IMR-90 (cell line): ENCODE measurements around the gene FBXO28. TPM values are rescaled to one million over a fixed set of nuclear protein-coding genes. Genes with fewer than 3 reads are reported as not detected.

Experiments used
- ATAC-seq: fragments of 200-7000 bp; cut with Tn5 transposase; 2 replicates; pipeline ENCODE4 v1.9.1; 2020; ENCODE audit warnings: low read depth, mild to moderate bottlenecking, moderate library complexity
- BruUV-seq: library from RNA; stranded (reverse); fragments of 400-500 nt; replicated peaks from 2 replicates; lab custom pipeline; 2021; lab: Mats Ljungman, UMichigan
- CTCF ChIA-PET: fragments of 300-600 bp; formaldehyde crosslinking; extraction: SDS; loops from one replicate; lab custom pipeline; 2021; ENCODE audit warnings: antibody characterized with exemption; lab: Yijun Ruan, JAX
- POLR2A ChIA-PET: fragments of 300-600 bp; sonication (Branson Sonifier 250); formaldehyde crosslinking; loops from one replicate; lab custom pipeline; 2022; ENCODE audit warnings: antibody characterized with exemption; ENCODE audit not compliant: unreplicated experiment; lab: Charles Lee
- DNase-seq: peaks from one replicate; pipeline ENCODE4 v3.0.0; 2013
- H2AFZ ChIP-seq: replicated peaks from 2 replicates; pipeline ENCODE3; 2013; ENCODE audit warnings: low read length, mild to moderate bottlenecking; ENCODE audit not compliant: poor library complexity
- H2AK5ac ChIP-seq: 2 replicates; pipeline ENCODE4 v1.6.1; 2013; ENCODE audit warnings: low read depth, low read length, inconsistent platforms
- H2AK9ac ChIP-seq: replicated peaks from 2 replicates; pipeline ENCODE3; 2013; ENCODE audit warnings: mild to moderate bottlenecking, low read depth, low read length, moderate library complexity; ENCODE audit not compliant: poor library complexity
- H2BK120ac ChIP-seq: 2 replicates; pipeline ENCODE4 v1.6.1; 2013; ENCODE audit warnings: low read depth, low read length, inconsistent platforms
- H2BK15ac ChIP-seq: 3 replicates; pipeline ENCODE4 v1.6.1; 2013; ENCODE audit warnings: low read depth, low read length, inconsistent platforms
- H2BK20ac ChIP-seq: 2 replicates; pipeline ENCODE4 v1.6.1; 2013; ENCODE audit warnings: low read depth, mild to moderate bottlenecking, inconsistent platforms, low read length, moderate library complexity
- H2BK5ac ChIP-seq: 2 replicates; pipeline ENCODE4 v1.6.1; 2013; ENCODE audit warnings: mild to moderate bottlenecking, low read depth, low read length, inconsistent platforms; ENCODE audit not compliant: poor library complexity, severe bottlenecking
- H3K14ac ChIP-seq: replicated peaks from 2 replicates; pipeline ENCODE4 v1.6.1; 2013; ENCODE audit warnings: low read depth, low read length, inconsistent platforms
- H3K18ac ChIP-seq: 2 replicates; pipeline ENCODE4 v1.6.1; 2013; ENCODE audit warnings: low read depth, low read length, control low read depth
- H3K23ac ChIP-seq: 2 replicates; pipeline ENCODE4 v1.6.1; 2013; ENCODE audit warnings: low read depth, low read length, inconsistent platforms
- H3K27ac ChIP-seq: 2 replicates; pipeline ENCODE4 v1.5.1; 2013; ENCODE audit warnings: mild to moderate bottlenecking, control low read depth, low read length; ENCODE audit not compliant: insufficient read depth
- H3K27me3 ChIP-seq: 2 replicates; pipeline ENCODE4 v1.6.1; 2013; ENCODE audit warnings: low read length; ENCODE audit not compliant: control insufficient read depth, insufficient read depth
- H3K36me3 ChIP-seq: 2 replicates; pipeline ENCODE4 v1.6.1; 2013; ENCODE audit warnings: low read length, mixed read lengths; ENCODE audit not compliant: control insufficient read depth, insufficient read depth
- H3K4ac ChIP-seq: 2 replicates; pipeline ENCODE4 v1.6.1; 2013; ENCODE audit warnings: low read depth, low read length, inconsistent platforms
- H3K4me1 ChIP-seq: 2 replicates; pipeline ENCODE4 v1.6.1; 2013; ENCODE audit warnings: low read length, mixed read lengths; ENCODE audit not compliant: control insufficient read depth, insufficient read depth
- H3K4me2 ChIP-seq: 2 replicates; pipeline ENCODE4 v1.6.1; 2013; ENCODE audit warnings: low read depth, mild to moderate bottlenecking, control low read depth, low read length, moderate library complexity
- H3K4me3 ChIP-seq: 2 replicates; pipeline ENCODE4 v1.5.1; 2013; ENCODE audit warnings: low read depth, mild to moderate bottlenecking, control low read depth, low read length, moderate library complexity; ENCODE audit not compliant: insufficient read depth
- H3K56ac ChIP-seq: 2 replicates; pipeline ENCODE4 v1.6.1; 2013; ENCODE audit warnings: low read length, inconsistent platforms; ENCODE audit not compliant: insufficient read depth; ENCODE audit errors: extremely low read depth
- H3K79me1 ChIP-seq, 2 experiments: 2 replicates each; pipeline ENCODE4 v1.6.1; 2013; ENCODE audit warnings: low read length in 2 of 2, inconsistent platforms in 1 of 2, low read depth in 1 of 2
- H3K9ac ChIP-seq: 2 replicates; pipeline ENCODE4 v1.6.1; 2013; ENCODE audit warnings: low read depth, low read length, control low read depth
- H3K9me1 ChIP-seq: 2 replicates; pipeline ENCODE4 v1.6.1; 2013; ENCODE audit warnings: low read length, inconsistent platforms; ENCODE audit not compliant: insufficient read depth
- H3K9me3 ChIP-seq: 2 replicates; pipeline ENCODE4 v1.6.1; 2013; ENCODE audit warnings: low read length; ENCODE audit not compliant: control insufficient read depth, insufficient read depth
- H4K20me1 ChIP-seq: 2 replicates; pipeline ENCODE4 v1.6.1; 2013; ENCODE audit warnings: low read length, inconsistent platforms; ENCODE audit not compliant: insufficient read depth
- H4K5ac ChIP-seq: 2 replicates; pipeline ENCODE4 v1.6.1; 2013; ENCODE audit warnings: mild to moderate bottlenecking, low read depth, low read length, control low read depth
- H4K8ac ChIP-seq, 2 experiments: 2 replicates each; pipeline ENCODE4 v1.6.1; 2013; ENCODE audit warnings: low read depth in 2 of 2, low read length in 2 of 2, control low read depth in 1 of 2, inconsistent platforms in 1 of 2
- H4K91ac ChIP-seq: 2 replicates; pipeline ENCODE4 v1.6.1; 2013; ENCODE audit warnings: low read depth, low read length, inconsistent platforms; ENCODE audit not compliant: insufficient read depth
- CHD1 ChIP-seq: IDR thresholded peaks from 2 replicates; pipeline ENCODE4 v1.6.1; 2012; ENCODE audit warnings: low read depth, low read length, improper control_type of control experiment
- CTCF ChIP-seq: conservative IDR thresholded peaks from 2 replicates; pipeline ENCODE4 v1.5.1; 2012; ENCODE audit warnings: mild to moderate bottlenecking, low read depth, low read length, improper control_type of control experiment
- FOS ChIP-seq: fragments of 150-350 bp; IDR thresholded peaks from 2 replicates; pipeline ENCODE4 v1.6.1; 2016; ENCODE audit warnings: low read depth, low read length
- MAFK ChIP-seq: IDR thresholded peaks from 2 replicates; pipeline ENCODE4 v1.6.1; 2012; ENCODE audit warnings: low read depth, low read length, improper control_type of control experiment
- MAZ ChIP-seq: IDR thresholded peaks from 2 replicates; pipeline ENCODE4 v1.6.1; 2012; ENCODE audit warnings: low read depth, mild to moderate bottlenecking, low read length, improper control_type of control experiment, moderate library complexity, borderline replicate concordance
- NFE2L2 ChIP-seq: fragments of 150-350 bp; IDR thresholded peaks from 2 replicates; pipeline ENCODE4 v1.6.1; 2016; ENCODE audit warnings: low read depth, mild to moderate bottlenecking, low read length
- POLR2A ChIP-seq: IDR thresholded peaks from 2 replicates; pipeline ENCODE4 v1.6.1; 2012; ENCODE audit warnings: mild to moderate bottlenecking, low read depth, low read length
- RAD21 ChIP-seq: IDR thresholded peaks from 2 replicates; pipeline ENCODE4 v1.6.1; 2012; ENCODE audit warnings: low read length, improper control_type of control experiment
- RCOR1 ChIP-seq: IDR thresholded peaks from 2 replicates; pipeline ENCODE4 v1.6.1; 2012; ENCODE audit warnings: mild to moderate bottlenecking, low read length, improper control_type of control experiment; ENCODE audit not compliant: insufficient replicate concordance
- RFX5 ChIP-seq: IDR thresholded peaks from 2 replicates; pipeline ENCODE4 v1.8.0; 2012; ENCODE audit warnings: low read depth, mild to moderate bottlenecking, low read length, moderate library complexity
- WGBS, 2 experiments: methylation state at CpG; one replicate each; pipeline versions ENCODE4 v1.1.5 to v1.1.7; 2013; ENCODE audit warnings: missing lambda C conversion rate in 2 of 2; ENCODE audit not compliant: insufficient read length in 1 of 2; ENCODE audit errors: extremely low coverage in 2 of 2; 5-methylcytosine and 5-hydroxymethylcytosine counted together
- dilution Hi-C: fragments of 300-500 bp; cut with HindIII; formaldehyde crosslinking; loops from one replicate; pipeline ENCODE4 v1.14.3; 2018; ENCODE audit warnings: low sequenced_read_pairs; ENCODE audit not compliant: unreplicated experiment
- in situ Hi-C: fragments of 300-500 bp; cut with MboI; formaldehyde crosslinking; loops from 3 replicates; pipeline ENCODE4 v1.14.3; 2019; ENCODE audit warnings: low sequenced_read_pairs, inconsistent platforms, mixed read lengths
- intact Hi-C: fragments of 100-400 bp; cut with micrococcal nuclease; formaldehyde crosslinking; loops from 2 replicates; pipeline ENCODE4 v1.10.0; 2022
- polyA plus RNA-seq, 3 experiments: library from polyadenylated mRNA; depleted of rRNA; stranded (reverse); fragments of >200 nt; gene quantifications; 2 replicates each; pipeline ENCODE4 v1.2.3, GENCODE V29; 2012; ENCODE audit warnings: low replicate concordance in 1 of 3
- total RNA-seq: library from RNA; depleted of rRNA; stranded (reverse); fragments of >200 nt; gene quantifications from 2 replicates; pipeline ENCODE4 v1.2.3, GENCODE V29; 2012
- TF ChIP-seq, protein P1 (sequence below): fragments of 150-350 bp; IDR thresholded peaks from 2 replicates; pipeline ENCODE4 v1.6.1; 2017; ENCODE audit warnings: mild to moderate bottlenecking, antibody characterized with exemption, low read length, low read depth

FBXO28 gene
- total and polyA plus RNA-seq, 2 of the 4 experiments (the other 2 are of a cell fraction): 11.6 to 22.6 TPM

GRCh38 chr1:224181453-224181810 is 67.5 kb downstream of the FBXO28 start:
- Histone ChIP-seq H2BK15ac (no peak overlapping the region), H3K18ac (no peak overlapping the region), H3K9me1 (peaks cover 2% of the 10 kb centered on the region; the same call in 1 of the 2 replicates), H2BK5ac (no peak overlapping the region), H4K91ac (no peak overlapping the region), H3K4ac (no peak overlapping the region), H3K4me3 (no peak overlapping the region), H3K14ac (no peak overlapping the region), H3K4me2 (no peak overlapping the region), H3K27ac (no peak overlapping the region), H3K56ac (no peak overlapping the region), H3K79me1 (peaks cover 0 to 27% of the 10 kb centered on the region in 2 experiments; a peak in 2 of 4 replicates), H3K27me3 (no peaks in the 10 kb centered on the region), H2AK5ac (no peak overlapping the region), H3K36me3 (no peaks in the 10 kb centered on the region), H4K20me1 (peaks cover 22% of the 10 kb centered on the region), H3K9me3 (no peaks in the 10 kb centered on the region), H4K8ac (no peak overlapping the region), H3K23ac (no peak overlapping the region), H2BK120ac (no peak overlapping the region), H3K4me1 (0 out of 2 replicates have a peak, but pooled peaks cover 4% of the 10 kb centered on the region), H2AK9ac (no peak overlapping the region), H2BK20ac (no peak overlapping the region), H2AFZ (no peak overlapping the region), H4K5ac (no peak overlapping the region), H3K9ac (no peak overlapping the region)
- dilution Hi-C loops (no loop called here), intact Hi-C loops (no loop called here), in situ Hi-C loops (no loop called here)
- no CpG with 5 or more reads among the region's 4 CpGs for WGBS, 2 experiments
- BruUV-seq: no TSS peak
- CTCF ChIA-PET: interaction anchor here (0.6 kb wide), 1 partner anchor 1025 kb away, joined by 3 read pairs; no protein-coding TSS in a partner anchor
- POLR2A ChIA-PET: no interaction called here
- DNase-seq (no peak), ATAC-seq (no peak)
- TF ChIP-seq CHD1: no peak
- TF ChIP-seq MAFK: no peak
- no peak for TF ChIP-seq RFX5
- no peak for TF ChIP-seq POLR2A
- no peak for TF ChIP-seq NFE2L2
- TF ChIP-seq, protein P1, sequence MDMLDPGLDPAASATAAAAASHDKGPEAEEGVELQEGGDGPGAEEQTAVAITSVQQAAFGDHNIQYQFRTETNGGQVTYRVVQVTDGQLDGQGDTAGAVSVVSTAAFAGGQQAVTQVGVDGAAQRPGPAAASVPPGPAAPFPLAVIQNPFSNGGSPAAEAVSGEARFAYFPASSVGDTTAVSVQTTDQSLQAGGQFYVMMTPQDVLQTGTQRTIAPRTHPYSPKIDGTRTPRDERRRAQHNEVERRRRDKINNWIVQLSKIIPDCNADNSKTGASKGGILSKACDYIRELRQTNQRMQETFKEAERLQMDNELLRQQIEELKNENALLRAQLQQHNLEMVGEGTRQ: no peak
- no peak for TF ChIP-seq RAD21
- no peak for TF ChIP-seq FOS
- no peak for TF ChIP-seq CTCF
- no peak for TF ChIP-seq RCOR1
- TF ChIP-seq MAZ: no peak
